Spinal cord (tissue), 10 donors: ENCODE results near the gene ETFB. TPM values are rescaled to one million over a fixed set of nuclear protein-coding genes. Genes with fewer than 3 reads are reported as not detected.

Experiments used
- DNase-seq, 6 donors: peaks; one replicate each; pipeline versions ENCODE4 v3.0.0 to v3.0.0-alpha.2; 2013 to 2015; ENCODE audit warnings: low spot score in 6 of 6, low read depth in 4 of 6
- H3K27ac ChIP-seq: one replicate; pipeline ENCODE4 v1.5.1; 2013; ENCODE audit warnings: low read depth, low read length, control low read depth
- H3K27me3 ChIP-seq: one replicate; pipeline ENCODE4 v1.6.1; 2013; ENCODE audit warnings: low read length; ENCODE audit not compliant: control insufficient read depth, insufficient read depth
- H3K36me3 ChIP-seq: one replicate; pipeline ENCODE4 v1.6.1; 2013; ENCODE audit warnings: low read length; ENCODE audit not compliant: control insufficient read depth, insufficient read depth
- H3K4me1 ChIP-seq: one replicate; pipeline ENCODE4 v1.6.1; 2013; ENCODE audit warnings: low read length; ENCODE audit not compliant: control insufficient read depth, insufficient read depth
- H3K4me3 ChIP-seq: one replicate; pipeline ENCODE4 v1.5.1; 2013; ENCODE audit warnings: low read depth, low read length, control low read depth
- H3K9me3 ChIP-seq: one replicate; pipeline ENCODE4 v1.6.1; 2013; ENCODE audit warnings: low read length; ENCODE audit not compliant: control insufficient read depth, insufficient read depth
- WGBS: methylation state at CpG from one replicate; pipeline ENCODE4 v1.1.5; 2013; ENCODE audit warnings: missing lambda C conversion rate; ENCODE audit not compliant: insufficient coverage; 5-methylcytosine and 5-hydroxymethylcytosine counted together
- polyA plus RNA-seq, 2 donors: library from polyadenylated mRNA; unstranded; fragments of 120-200 nt; gene quantifications; one replicate each; pipeline ENCODE4 v1.2.1, GENCODE V29; 2013; ENCODE audit not compliant: insufficient read length in 2 of 2
- total RNA-seq, 2 donors: library from RNA; depleted of rRNA in 1 of 2; stranded (reverse); fragments of 120-200 nt in 1 of 2; fragments of >200 nt in 1 of 2; gene quantifications; one replicate each; pipeline versions ENCODE4 v1.2.3 to v1.2.4, GENCODE V29; 2013 to 2014
- donor health status: healthy.

The ETFB gene
- total and polyA plus RNA-seq, 4 donors, result 40.2 to 196 (median 97.4) TPM

- H3K4me1 ChIP-seq, result peaks cover 15% of the 10 kb centered on the region
- WGBS, result 100% methylated on average over 2 of the region's 2 CpGs
- H3K36me3 ChIP-seq, result no peaks in the 10 kb centered on the region
- no peak overlapping the region for H3K4me3 ChIP-seq
- no peaks in the 10 kb centered on the region for H3K27me3 ChIP-seq
- no peaks in the 10 kb centered on the region for H3K9me3 ChIP-seq
- DNase-seq, result no peak
- no peak overlapping the region for H3K27ac ChIP-seq
Measured at GRCh38 chr19:51396175-51396574, 30.0 kb upstream of the ETFB start.

GRCh38 chr19:51394050-51394836, 28.1 kb upstream of the ETFB start:
- under 1% methylated on average over 41 of the region's 45 CpGs for WGBS
- DNase-seq, result peak; percentile 95 to 99 (median 97)
- Histone ChIP-seq H3K36me3 (no peaks in the 10 kb centered on the region), H3K27me3 (no peaks in the 10 kb centered on the region), H3K9me3 (no peaks in the 10 kb centered on the region), H3K4me1 (peaks cover 15% of the 10 kb centered on the region), H3K27ac (peak overlapping the region; percentile 84), H3K4me3 (peak overlapping the region; percentile 46)

- no peak overlapping the region for H3K4me3 ChIP-seq
- H3K9me3 ChIP-seq, result no peaks in the 10 kb centered on the region
- WGBS, result no CpG with 5 or more reads among the region's 1 CpG
- H3K27me3 ChIP-seq, result no peaks in the 10 kb centered on the region
- H3K36me3 ChIP-seq, result no peaks in the 10 kb centered on the region
- DNase-seq, result no peak
- peaks cover 15% of the 10 kb centered on the region for H3K4me1 ChIP-seq
- no peak overlapping the region for H3K27ac ChIP-seq
Measured at GRCh38 chr19:51392701-51393100, 26.5 kb upstream of the ETFB start.

- H3K27ac ChIP-seq, result no peak overlapping the region
- WGBS, result 63% methylated on average over 6 of the region's 8 CpGs
- no peaks in the 10 kb centered on the region for H3K36me3 ChIP-seq
- no peak for DNase-seq
- no peaks in the 10 kb centered on the region for H3K27me3 ChIP-seq
- no peaks in the 10 kb centered on the region for H3K9me3 ChIP-seq
- peaks cover 15% of the 10 kb centered on the region for H3K4me1 ChIP-seq
- H3K4me3 ChIP-seq, result no peak overlapping the region
Measured at GRCh38 chr19:51391073-51391611, 25.0 kb upstream of the ETFB start.

- no peak for DNase-seq
- Histone ChIP-seq H3K4me3 (no peak overlapping the region), H3K4me1 (peaks cover 6% of the 10 kb centered on the region), H3K9me3 (no peaks in the 10 kb centered on the region), H3K36me3 (no peaks in the 10 kb centered on the region), H3K27me3 (no peaks in the 10 kb centered on the region), H3K27ac (no peak overlapping the region)
- WGBS, result 87% methylated on average over 14 of the region's 14 CpGs
Measured at GRCh38 chr19:51389143-51389542, 23.0 kb upstream of the ETFB start.

- 79% methylated on average over 8 of the region's 15 CpGs for WGBS
- Histone ChIP-seq H3K27me3 (no peaks in the 10 kb centered on the region), H3K9me3 (no peaks in the 10 kb centered on the region), H3K4me1 (no peaks in the 10 kb centered on the region), H3K27ac (no peak within 1 kb of the TSS), H3K4me3 (no peak within 1 kb of the TSS), H3K36me3 (no peaks in the 10 kb centered on the region)
- no peak for DNase-seq
Measured at GRCh38 chr19:51387924-51388389, 21.8 kb upstream of the ETFB start, which contains the start of gene LIM2. Gene LIM2 (minus strand): TSS chr19:51387974. CDS start chr19:51387443, 531 bp downstream.

- Histone ChIP-seq H3K9me3 (no peaks in the 10 kb centered on the region), H3K36me3 (no peaks in the 10 kb centered on the region), H3K27ac (no peak overlapping the region), H3K4me3 (no peak overlapping the region), H3K4me1 (no peaks in the 10 kb centered on the region), H3K27me3 (no peaks in the 10 kb centered on the region)
- no peak for DNase-seq
- 86% methylated on average over 13 of the region's 14 CpGs for WGBS
Measured at GRCh38 chr19:51386882-51387520, 20.8 kb upstream of the ETFB start.

GRCh38 chr19:51382004-51382403, 15.8 kb upstream of the ETFB start:
- 98% methylated on average over 4 of the region's 4 CpGs for WGBS
- Histone ChIP-seq H3K27me3 (no peaks in the 10 kb centered on the region), H3K36me3 (no peaks in the 10 kb centered on the region), H3K9me3 (no peaks in the 10 kb centered on the region), H3K4me3 (no peak overlapping the region), H3K27ac (no peak overlapping the region), H3K4me1 (no peaks in the 10 kb centered on the region)
- DNase-seq, result no peak

- Histone ChIP-seq H3K27me3 (no peaks in the 10 kb centered on the region), H3K4me3 (no peak overlapping the region), H3K27ac (no peak overlapping the region), H3K36me3 (no peaks in the 10 kb centered on the region), H3K9me3 (no peaks in the 10 kb centered on the region), H3K4me1 (no peaks in the 10 kb centered on the region)
- no peak for DNase-seq
- 94% methylated on average over 9 of the region's 9 CpGs for WGBS
Measured at GRCh38 chr19:51380379-51380778, 14.2 kb upstream of the ETFB start.
